AG09309 (cell line): ENCODE results near the gene CECR2.

Experiments
- DNase-seq: peaks from one replicate; pipeline ENCODE4 v3.0.0-alpha.2; 2010; ENCODE audit warnings: low read depth
- H3K4me3 ChIP-seq: 2 replicates; pipeline ENCODE4 v1.5.1; 2011; ENCODE audit warnings: mild to moderate bottlenecking, low read depth, low read length, moderate library complexity; ENCODE audit not compliant: control insufficient read depth
- TF ChIP-seq, protein P1 (sequence below): IDR thresholded peaks from 2 replicates; pipeline ENCODE4 v1.5.1; 2011; ENCODE audit warnings: mild to moderate bottlenecking, low read depth, low read length, inconsistent platforms; ENCODE audit not compliant: insufficient read depth, control insufficient read depth; ENCODE audit errors: missing control alignments

CECR2 gene

DNA sequence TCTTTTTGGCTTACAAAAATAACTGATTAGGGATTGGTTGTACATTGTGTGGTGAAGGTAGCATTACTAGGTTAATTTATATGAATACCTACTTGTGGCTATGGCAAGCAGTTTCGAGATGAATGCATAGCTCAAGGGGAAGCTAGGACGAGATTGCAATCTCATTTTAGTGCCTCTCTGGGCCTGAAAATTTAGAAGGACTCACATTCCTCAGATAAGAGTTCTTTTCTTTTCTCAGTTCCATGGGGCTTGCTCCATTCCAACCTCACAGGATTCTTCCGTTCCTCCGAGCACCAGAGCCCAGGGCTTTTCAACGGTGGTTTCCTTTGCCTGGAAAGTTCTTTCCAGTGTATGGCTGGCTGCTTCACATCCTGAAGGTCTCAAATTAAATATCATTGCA, 82.1 kb downstream of the CECR2 start:
- TF ChIP-seq, protein P1, sequence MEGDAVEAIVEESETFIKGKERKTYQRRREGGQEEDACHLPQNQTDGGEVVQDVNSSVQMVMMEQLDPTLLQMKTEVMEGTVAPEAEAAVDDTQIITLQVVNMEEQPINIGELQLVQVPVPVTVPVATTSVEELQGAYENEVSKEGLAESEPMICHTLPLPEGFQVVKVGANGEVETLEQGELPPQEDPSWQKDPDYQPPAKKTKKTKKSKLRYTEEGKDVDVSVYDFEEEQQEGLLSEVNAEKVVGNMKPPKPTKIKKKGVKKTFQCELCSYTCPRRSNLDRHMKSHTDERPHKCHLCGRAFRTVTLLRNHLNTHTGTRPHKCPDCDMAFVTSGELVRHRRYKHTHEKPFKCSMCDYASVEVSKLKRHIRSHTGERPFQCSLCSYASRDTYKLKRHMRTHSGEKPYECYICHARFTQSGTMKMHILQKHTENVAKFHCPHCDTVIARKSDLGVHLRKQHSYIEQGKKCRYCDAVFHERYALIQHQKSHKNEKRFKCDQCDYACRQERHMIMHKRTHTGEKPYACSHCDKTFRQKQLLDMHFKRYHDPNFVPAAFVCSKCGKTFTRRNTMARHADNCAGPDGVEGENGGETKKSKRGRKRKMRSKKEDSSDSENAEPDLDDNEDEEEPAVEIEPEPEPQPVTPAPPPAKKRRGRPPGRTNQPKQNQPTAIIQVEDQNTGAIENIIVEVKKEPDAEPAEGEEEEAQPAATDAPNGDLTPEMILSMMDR, result no peak
- no peak for DNase-seq
- H3K4me3 ChIP-seq, result no peak overlapping the region

DNA sequence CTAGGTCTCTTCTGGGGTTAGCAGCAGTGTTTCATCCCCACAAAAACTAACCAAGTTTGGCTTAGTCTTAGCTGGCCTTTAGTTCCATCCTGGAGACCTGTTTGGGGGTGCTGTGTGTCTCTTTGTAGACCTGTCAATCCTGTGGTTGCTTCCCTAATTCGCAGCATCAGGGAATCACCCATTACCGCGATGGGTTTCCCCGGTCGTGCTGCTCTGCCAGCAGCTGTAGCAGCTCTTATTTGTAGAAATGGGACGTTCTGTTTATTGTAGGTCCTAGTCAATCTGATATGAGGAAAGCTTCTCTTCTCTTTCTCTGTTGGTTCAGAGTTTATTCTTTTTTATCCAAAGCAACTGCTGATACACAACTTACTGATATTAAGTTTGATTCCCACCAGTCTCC, 91.6 kb downstream of the CECR2 start:
- DNase-seq, result no peak
- TF ChIP-seq, protein P1, result no peak
- H3K4me3 ChIP-seq, result no peak overlapping the region

DNA sequence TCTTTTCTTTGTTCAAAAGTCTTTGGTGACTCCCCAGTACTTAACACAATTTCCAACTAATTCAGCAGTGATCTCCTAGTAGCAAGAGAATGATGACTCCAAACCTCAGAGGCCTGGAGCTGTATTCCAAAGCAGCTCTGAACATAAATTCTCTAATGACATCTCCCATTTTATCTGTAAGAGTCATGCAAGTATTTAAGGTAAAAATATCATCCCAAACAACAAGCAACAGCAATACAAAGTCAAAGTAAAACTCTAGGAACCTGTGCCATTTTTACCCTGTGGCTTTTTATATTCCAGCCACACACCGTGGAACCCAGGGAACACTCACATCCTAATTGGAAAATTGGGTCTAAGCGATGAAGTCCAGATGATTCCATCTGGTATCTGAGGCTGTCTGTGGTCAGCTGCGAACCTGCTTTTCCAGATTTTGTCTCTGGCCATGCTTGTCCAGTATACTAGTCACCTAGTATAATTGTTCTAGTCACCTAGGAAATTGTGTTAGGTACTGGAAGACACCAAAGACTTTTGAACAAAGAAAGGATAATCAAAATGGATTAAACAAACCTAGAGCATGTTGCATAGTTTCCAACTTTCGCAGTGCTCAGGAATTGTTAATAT, 101.7 kb downstream of the CECR2 start:
- TF ChIP-seq, protein P1, result no peak

DNA sequence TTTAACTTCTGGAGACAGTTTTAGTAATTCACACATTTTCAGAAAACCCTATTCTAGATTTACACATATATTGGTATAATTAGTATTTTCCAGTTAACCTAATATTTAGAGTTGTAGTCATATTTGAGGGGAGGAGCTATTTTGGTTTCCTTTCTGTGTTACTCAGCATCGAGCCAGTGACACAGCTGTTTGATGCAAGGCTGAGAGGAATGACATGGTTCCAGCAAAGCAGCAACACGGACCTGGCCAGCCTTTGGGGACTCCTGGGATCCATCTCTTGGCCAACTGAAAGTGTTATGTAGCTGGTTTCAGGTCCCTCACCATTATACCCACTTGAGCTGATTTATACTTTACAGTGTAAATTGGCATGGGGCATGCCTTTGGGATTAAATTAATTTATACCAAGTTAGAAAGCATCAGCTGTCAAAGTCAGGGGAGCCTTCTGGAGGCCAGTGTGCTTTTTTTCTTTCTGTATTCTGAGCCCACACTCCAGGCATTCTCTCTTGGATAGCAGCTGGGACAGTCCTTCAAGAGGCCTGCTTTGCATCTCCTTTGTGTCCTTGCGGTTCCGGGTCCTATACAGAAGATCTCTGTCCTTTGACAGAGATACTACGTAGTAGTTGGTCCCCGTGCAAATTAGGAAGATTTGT, 102.8 kb downstream of the CECR2 start:
- no peak for DNase-seq
- no peak overlapping the region for H3K4me3 ChIP-seq
- TF ChIP-seq, protein P1, result no peak

More for the DNA sequence above, 101.7 kb downstream of the CECR2 start:
- H3K4me3 ChIP-seq, result no peak overlapping the region
- no peak for DNase-seq

DNA sequence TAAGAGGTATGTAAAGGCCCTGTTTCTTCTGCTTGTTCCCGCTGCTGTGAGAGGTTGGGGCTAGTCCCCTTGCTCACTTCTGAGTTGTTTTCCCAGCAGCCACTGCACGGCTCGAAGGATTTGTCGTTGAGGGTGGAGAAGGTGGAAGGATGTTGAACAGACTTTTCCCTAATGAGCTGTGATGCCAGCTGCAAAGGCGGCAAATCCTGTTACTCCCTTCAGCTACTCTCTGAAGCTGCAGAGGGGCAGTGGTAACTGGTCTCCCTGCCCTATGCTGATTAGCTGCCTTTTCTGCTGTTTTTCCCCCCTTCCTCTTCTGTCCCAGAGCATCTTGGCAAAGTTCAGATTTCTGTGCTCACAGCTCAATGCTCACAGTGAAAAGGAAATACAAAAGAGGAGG, 103.7 kb downstream of the CECR2 start:
- H3K4me3 ChIP-seq, result no peak overlapping the region
- TF ChIP-seq, protein P1, result no peak
- DNase-seq, result no peak

DNA sequence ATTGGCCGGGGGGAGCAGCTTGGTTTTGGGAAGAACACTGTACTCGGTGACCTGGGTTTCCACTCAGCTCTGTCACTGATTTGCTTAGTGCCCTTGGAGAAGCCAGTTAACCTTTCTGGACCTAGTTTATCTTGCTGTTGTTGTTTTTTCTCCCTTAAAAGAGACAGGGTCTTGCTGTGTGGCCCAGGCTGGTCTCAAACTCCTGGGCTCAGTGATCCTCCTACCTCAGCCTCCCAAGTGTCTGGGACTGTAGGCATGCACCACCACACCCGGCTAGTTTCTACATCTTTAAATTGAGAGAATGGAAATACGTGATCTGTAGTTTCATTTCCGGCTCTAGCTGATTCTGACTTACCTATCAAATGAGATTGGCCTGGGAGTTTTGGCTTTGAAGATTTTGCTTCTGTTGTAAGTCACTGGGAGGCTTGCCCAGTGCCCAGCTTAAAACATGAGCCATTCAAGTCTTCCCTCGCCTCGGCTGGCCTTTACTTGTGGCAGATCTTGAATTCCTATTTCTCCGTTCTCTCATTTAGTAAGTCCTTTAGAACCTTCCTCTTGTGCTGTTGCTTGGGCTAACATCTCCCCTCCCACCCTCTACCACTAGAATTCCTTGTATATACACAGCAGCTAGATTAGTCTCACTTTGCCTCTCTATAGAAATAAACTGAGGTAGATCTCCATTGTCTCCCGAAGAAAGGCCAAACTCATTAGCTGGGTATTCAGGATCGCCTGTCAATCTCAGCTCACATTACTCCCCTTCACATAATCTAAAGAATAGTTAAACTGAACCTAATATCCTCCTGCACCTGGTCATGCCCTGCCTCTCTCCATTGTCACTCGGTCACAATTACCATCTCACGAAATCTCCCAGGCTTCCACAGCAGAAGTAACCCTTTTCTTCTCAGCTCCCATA, 106.3 kb downstream of the CECR2 start:
- no peak overlapping the region for H3K4me3 ChIP-seq
- DNase-seq, result no peak
- TF ChIP-seq, protein P1, result no peak
